Brain pericyte (primary cell): ENCODE measurements around the gene CCDC92.

Source experiments
- DNase-seq: peaks from one replicate; pipeline ENCODE4 v3.0.0-alpha.2; 2012; ENCODE audit warnings: low read depth, low spot score

The CCDC92 gene

DNA sequence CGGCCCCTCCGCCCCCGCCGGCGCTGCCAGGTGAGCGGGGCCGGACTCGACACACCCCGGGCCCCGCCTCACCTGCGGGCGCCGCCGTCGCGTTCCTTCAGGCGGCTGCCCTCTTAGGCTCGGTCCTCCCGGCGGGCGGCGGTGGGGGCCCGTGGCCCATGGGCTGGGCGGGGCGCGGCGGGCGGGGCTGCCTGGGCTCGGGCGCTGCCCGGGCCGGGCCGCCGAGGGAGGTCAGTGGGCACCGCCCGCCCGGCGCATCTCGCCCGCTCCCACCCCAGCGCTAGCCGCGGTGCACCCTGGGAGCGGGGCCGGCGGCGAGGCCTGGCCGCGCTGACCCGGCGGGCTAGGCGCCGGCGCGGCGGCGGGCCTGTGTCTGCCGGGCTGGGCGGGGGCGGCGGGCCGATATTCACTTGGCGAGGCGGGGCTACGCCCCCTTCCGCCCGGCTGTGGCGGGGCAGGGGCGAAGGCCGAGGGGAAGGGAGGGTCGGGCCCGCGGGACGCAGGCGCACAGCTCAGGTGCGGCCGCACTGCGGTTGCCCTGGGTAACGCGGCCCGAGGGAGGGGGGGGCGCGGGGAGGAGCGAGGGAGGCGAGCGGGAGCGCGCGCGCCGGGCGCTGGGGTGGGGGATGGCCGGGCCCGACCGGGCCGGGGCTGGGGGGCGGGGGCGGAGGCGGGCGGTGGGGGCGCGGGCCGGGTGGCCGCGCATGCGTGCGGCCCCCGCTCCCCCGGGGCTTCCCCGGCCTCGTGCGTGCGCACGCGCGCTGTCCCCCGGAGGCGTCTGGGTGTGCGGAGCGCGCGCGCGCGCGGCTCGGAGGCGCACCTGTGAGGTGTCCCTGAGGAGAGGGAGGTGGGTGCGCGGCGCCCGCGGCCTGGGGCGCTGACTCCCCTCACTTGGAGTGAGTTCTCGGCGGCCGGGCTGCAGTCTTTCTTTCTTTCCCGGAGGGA is at the start of gene CCDC92, which contains the start of gene ZNF664:
Gene CCDC92, minus strand, starts transcription at position 375 of the 945 bp plus-strand sequence. CDS start 28,526 bp downstream, outside the sequence.
Gene ZNF664, plus strand, starts transcription at position 759 of the 945 bp plus-strand sequence. CDS start 38,930 bp downstream, outside the sequence.
- peak; percentile 60 for DNase-seq

- no peak for DNase-seq
These were observed 49.5 kb upstream of the CCDC92 start for GRCh38 chr12:124022161-124022560.

DNA sequence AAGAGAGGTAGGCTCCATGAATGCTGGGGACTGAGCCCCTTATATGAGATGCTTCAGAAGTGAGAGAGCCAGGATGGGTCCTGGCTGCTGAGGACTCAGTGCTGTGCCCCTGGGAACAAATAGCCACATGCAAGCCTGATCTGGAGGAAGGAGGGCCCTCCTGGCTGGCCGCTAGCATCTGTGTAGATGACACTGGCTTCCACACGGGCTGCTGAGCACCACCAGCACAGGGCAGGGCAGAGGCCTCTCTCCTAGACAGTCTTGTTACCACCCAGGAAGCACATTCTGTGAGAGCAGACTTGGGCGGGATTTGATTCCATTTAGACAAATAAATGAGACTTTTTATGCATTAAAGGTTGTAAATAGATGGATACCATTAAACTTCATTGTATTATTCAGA is 48.4 kb upstream of the CCDC92 start:
- no peak for DNase-seq

- DNase-seq, result no peak
These were observed 47.9 kb upstream of the CCDC92 start for GRCh38 chr12:124020514-124020949.

DNA sequence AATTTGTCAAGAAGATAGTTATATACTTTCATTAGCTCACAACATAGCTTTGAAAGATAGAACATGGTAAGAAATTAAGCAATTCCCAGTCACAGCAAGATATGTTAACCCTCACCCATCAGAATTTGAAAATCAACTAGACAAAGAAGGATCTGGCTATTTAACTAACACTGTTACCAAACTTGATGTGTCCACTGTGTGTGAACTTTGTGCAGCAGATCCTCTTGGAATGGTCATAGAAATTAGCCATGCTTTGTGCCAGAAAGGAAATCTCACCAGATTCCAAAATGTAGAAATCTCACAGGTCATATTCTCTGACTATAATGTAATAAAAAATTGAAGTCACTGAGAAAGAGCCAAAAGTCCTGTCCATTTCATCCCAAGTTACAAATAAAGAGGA is 46.5 kb upstream of the CCDC92 start:
- no peak for DNase-seq

DNA sequence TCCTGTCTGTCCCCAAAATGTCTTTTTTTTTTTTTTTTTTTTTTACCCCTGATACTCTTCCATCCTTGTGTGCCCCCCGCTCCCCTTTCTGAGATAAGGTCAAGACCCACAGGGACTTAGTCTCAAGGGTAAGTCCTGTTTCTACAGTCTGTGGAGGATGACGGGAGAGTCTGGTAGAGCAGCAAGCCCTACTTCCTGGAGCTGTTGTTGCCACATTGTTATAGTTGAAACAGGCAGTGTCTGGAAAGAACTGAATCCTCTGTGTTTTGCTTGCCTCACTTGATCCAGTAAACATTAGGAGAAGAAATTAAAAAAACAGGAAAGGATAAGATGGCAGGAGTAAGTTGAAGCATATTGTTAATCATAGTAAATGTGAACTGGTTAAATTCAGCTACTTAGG is 45.9 kb upstream of the CCDC92 start:
- no peak for DNase-seq

GRCh38 chr12:124017064-124017463 is 44.4 kb upstream of the CCDC92 start:
- DNase-seq, result no peak

DNA sequence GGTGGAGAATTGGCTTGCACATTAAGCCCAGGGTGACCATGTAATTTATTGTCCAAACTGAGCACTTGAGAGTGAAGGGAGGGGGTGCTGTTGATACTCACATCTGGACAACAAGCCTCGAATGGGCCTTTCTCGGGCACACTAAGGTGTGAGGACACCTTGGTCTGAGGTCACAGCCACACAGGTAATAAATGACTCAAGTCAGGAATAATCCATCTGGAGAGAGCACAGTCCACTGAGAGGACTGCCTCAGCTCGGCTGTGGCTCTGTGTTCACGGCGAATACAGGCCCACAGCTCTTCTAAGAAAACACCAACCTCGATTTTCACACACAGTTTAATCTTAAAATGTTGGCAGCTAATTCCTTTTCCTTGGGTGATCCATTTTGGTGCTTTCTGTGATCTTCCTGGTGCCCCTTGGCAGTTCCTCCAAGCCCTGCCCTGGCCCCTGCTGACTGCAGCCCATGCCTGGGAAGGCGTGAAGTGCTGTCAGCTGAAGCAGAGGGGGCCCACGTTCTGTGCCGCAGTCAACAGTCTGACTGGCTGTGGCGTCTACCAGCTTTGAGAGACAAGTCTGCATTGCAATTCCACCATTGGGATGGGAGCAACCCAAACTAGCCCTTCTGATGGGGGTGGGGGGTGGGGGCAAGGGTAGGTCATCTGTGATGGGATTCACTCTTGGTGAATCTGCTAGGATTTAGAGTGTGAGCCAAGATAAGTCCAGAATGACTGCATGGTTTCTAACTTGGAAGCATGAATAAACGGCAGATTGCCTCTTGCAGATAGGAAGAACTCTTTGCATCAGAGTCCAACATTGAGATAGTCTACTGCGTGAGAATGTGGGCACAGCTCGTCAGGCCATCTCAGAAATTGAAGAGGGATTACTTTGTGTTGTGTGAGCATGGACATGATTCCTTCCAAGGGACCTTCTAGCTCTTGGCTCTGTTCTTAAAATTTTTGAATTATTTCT is 43.1 kb upstream of the CCDC92 start:
- DNase-seq, result no peak

- no peak for DNase-seq
These were observed 40.4 kb upstream of the CCDC92 start for GRCh38 chr12:124013073-124013472.

GRCh38 chr12:124011435-124012115 is 38.9 kb upstream of the CCDC92 start:
- DNase-seq, result no peak

GRCh38 chr12:124010687-124011086 is 38.1 kb upstream of the CCDC92 start:
- DNase-seq, result no peak

- no peak for DNase-seq
These were observed 37.1 kb upstream of the CCDC92 start for GRCh38 chr12:124009781-124010180.

GRCh38 chr12:124008595-124008994 is 36.0 kb upstream of the CCDC92 start:
- DNase-seq, result no peak

- DNase-seq, result no peak
These were observed 35.4 kb upstream of the CCDC92 start for GRCh38 chr12:124007826-124008570.

GRCh38 chr12:124006846-124007713 is 34.4 kb upstream of the CCDC92 start:
- DNase-seq, result no peak

GRCh38 chr12:124006085-124006845 is 33.6 kb upstream of the CCDC92 start:
- no peak for DNase-seq

DNA sequence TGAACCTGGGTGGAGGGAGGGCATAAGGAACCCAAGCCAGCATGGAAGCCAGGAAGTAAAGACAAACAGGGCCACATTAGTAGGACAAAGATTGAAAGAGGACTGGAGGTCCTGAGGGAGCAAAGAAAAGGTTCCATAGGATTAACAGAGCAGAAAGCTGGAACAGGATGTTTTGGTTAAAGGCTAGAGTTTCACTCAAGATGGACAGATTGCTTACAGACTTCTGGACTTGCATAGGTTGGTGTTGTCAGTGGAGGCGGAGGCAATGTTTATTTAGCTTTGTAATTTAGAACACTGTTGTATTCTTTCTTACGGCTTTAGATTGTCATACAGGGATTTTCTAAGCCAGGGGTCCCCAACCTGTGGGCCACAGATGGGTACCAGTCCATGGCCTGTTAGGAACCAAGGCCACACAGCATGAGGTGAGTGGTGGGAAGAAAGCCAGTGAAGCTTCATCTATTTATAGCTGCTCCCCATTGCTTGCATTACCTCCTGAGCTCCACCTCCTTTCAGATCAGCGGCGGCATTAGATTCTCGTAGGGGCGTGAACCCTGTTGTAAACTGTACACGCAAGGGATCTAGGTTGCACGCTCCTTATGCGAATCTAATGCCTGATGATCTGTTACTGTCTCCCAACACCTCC is 31.7 kb upstream of the CCDC92 start:
- DNase-seq, result no peak

- no peak for DNase-seq
These were observed 30.0 kb upstream of the CCDC92 start for GRCh38 chr12:124002654-124003053.
